Neural cell (in vitro differentiated cells): ENCODE measurements around the gene MRPL48.

Experiments
- CTCF ChIP-seq: fragments of 450-650 bp; IDR thresholded peaks from 2 replicates; pipeline ENCODE4 v1.5.1; 2014; ENCODE audit warnings: antibody characterized with exemption, mild to moderate bottlenecking, moderate library complexity; ENCODE audit not compliant: poor library complexity, severe bottlenecking
- EZH2 ChIP-seq: fragments of 200-600, 300-800 bp; shearing (Covaris generic), sonication (generic); IDR thresholded peaks from 2 replicates; pipeline ENCODE4 v1.6.1; 2014; ENCODE audit warnings: antibody characterized with exemption, low read length, borderline replicate concordance, mild to moderate bottlenecking; ENCODE audit not compliant: insufficient read depth, poor library complexity, severe bottlenecking
- MXI1 ChIP-seq: fragments of 450-650 bp; conservative IDR thresholded peaks from 2 replicates; pipeline ENCODE4 v1.6.1; 2014; ENCODE audit warnings: antibody characterized with exemption, mild to moderate bottlenecking; ENCODE audit not compliant: poor library complexity, severe bottlenecking
- POLR2AphosphoS5 ChIP-seq: IDR thresholded peaks from 2 replicates; pipeline ENCODE4 v1.6.1; 2012
- REST ChIP-seq: IDR thresholded peaks from 2 replicates; pipeline ENCODE4 v1.6.1; 2012; ENCODE audit warnings: borderline replicate concordance
- SMC3 ChIP-seq: fragments of 450-650 bp; conservative IDR thresholded peaks from 2 replicates; pipeline ENCODE4 v1.6.1; 2014; ENCODE audit warnings: antibody characterized with exemption, mild to moderate bottlenecking, moderate library complexity; ENCODE audit not compliant: poor library complexity
- TAF1 ChIP-seq: IDR thresholded peaks from 2 replicates; pipeline ENCODE4 v1.6.1; 2012; ENCODE audit warnings: low read depth

GRCh38 chr11:73746701-73747100, 41.0 kb upstream of the MRPL48 start:
- TF ChIP-seq EZH2 (no peak), SMC3 (no peak), CTCF (no peak), POLR2AphosphoS5 (no peak), REST (no peak), TAF1 (no peak), MXI1 (no peak)
